ENCODE results near the gene GATAD2A.

Gene GATAD2A

GRCh38 chr19:19421299-19421696 lies 15.8 kb downstream of the GATAD2A start:
- no peak for DNase-seq (ENCODE audit: low read depth)

- DNase-seq (ENCODE audit: low read depth): no peak
Observed at GRCh38 chr19:19422156-19422555, 16.7 kb downstream of the GATAD2A start.

GRCh38 chr19:19423322-19423721 lies 17.8 kb downstream of the GATAD2A start:
- no peak for DNase-seq (ENCODE audit: low read depth)

GRCh38 chr19:19425170-19425875 lies 19.8 kb downstream of the GATAD2A start:
- DNase-seq (ENCODE audit: low read depth): no peak

- DNase-seq (ENCODE audit: low read depth): no peak
Observed at GRCh38 chr19:19426216-19426615, 20.7 kb downstream of the GATAD2A start.

GRCh38 chr19:19426799-19427198 lies 21.3 kb downstream of the GATAD2A start:
- DNase-seq (ENCODE audit: low read depth): no peak

GRCh38 chr19:19427302-19427701 lies 21.8 kb downstream of the GATAD2A start:
- no peak for DNase-seq (ENCODE audit: low read depth)

GRCh38 chr19:19427944-19428343 lies 22.5 kb downstream of the GATAD2A start:
- no peak for DNase-seq (ENCODE audit: low read depth)

- no peak for DNase-seq (ENCODE audit: low read depth)
Observed at GRCh38 chr19:19428746-19429145, 23.3 kb downstream of the GATAD2A start.

GRCh38 chr19:19429361-19429760 lies 23.9 kb downstream of the GATAD2A start:
- no peak for DNase-seq (ENCODE audit: low read depth)

- no peak for DNase-seq (ENCODE audit: low read depth)
Observed at GRCh38 chr19:19432732-19433131, 27.3 kb downstream of the GATAD2A start.

- DNase-seq (ENCODE audit: low read depth): no peak
Observed at GRCh38 chr19:19433666-19434213, 28.3 kb downstream of the GATAD2A start.

GRCh38 chr19:19434483-19435045 lies 29.1 kb downstream of the GATAD2A start:
- DNase-seq (ENCODE audit: low read depth): no peak

GRCh38 chr19:19436137-19436691 lies 30.7 kb downstream of the GATAD2A start:
- no peak for DNase-seq (ENCODE audit: low read depth)

GRCh38 chr19:19438366-19439175 lies 33.1 kb downstream of the GATAD2A start:
- no peak for DNase-seq (ENCODE audit: low read depth)

GRCh38 chr19:19439176-19439482 lies 33.7 kb downstream of the GATAD2A start:
- DNase-seq (ENCODE audit: low read depth): no peak

GRCh38 chr19:19443283-19443682 lies 37.8 kb downstream of the GATAD2A start:
- DNase-seq (ENCODE audit: low read depth): no peak

GRCh38 chr19:19443902-19444680 lies 38.6 kb downstream of the GATAD2A start:
- no peak for DNase-seq (ENCODE audit: low read depth)

- no peak for DNase-seq (ENCODE audit: low read depth)
Observed at GRCh38 chr19:19444681-19445155, 39.2 kb downstream of the GATAD2A start.

- no peak for DNase-seq (ENCODE audit: low read depth)
Observed at GRCh38 chr19:19445288-19445687, 39.8 kb downstream of the GATAD2A start.

GRCh38 chr19:19445911-19446361 lies 40.5 kb downstream of the GATAD2A start:
- no peak for DNase-seq (ENCODE audit: low read depth)

Data from activated gamma-delta T cell treated with anti-CD3 and anti-CD28 coated beads, Interleukin-2, amount 50 U/mL, for 16 hours (primary cell).